ENCODE measurements around the gene MMP25.
"Not testable (repeated sequence)": the region's sequence is repeated elsewhere in the genome, so short reads cannot be mapped to it uniquely, and the experiment has no call there.

Gene MMP25

DNA sequence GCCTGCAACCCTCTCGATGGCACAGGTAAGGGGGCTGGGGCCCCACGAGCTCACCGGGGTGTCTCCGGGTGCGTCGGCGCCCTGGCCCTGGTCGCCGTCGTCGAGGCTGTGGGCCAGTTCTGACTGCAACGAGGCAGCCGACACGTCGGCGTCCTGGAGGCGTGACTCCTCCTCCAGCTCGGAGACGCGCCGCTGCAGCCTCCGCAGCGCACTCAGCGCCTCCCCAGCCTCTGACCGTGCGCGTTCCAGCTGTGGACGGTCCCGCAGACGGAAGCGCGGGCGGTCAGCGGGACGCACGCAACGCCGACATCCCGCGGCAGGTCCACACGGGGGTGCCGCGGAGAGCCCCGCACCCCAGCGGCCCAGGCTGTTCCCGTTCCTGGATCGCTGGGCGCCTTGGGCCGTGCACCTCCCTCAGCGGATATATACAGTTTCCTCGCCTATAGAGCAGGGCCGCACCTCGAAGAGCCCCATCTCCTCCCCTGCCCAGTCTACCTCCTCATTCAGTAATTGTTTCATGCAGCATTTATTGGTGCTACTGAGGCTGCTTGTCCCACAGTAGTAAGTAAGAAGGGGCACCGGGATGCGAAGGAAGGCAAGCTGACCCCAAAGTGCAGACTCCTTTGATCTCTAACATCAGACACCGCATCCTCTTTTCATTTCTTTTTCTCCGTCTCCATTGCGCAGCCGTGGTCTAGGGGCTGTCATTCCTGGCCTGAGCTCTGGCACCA is 16.7 kb upstream of the MMP25 start:
- DNase-seq (ENCODE audit: low read depth): no peak

DNA sequence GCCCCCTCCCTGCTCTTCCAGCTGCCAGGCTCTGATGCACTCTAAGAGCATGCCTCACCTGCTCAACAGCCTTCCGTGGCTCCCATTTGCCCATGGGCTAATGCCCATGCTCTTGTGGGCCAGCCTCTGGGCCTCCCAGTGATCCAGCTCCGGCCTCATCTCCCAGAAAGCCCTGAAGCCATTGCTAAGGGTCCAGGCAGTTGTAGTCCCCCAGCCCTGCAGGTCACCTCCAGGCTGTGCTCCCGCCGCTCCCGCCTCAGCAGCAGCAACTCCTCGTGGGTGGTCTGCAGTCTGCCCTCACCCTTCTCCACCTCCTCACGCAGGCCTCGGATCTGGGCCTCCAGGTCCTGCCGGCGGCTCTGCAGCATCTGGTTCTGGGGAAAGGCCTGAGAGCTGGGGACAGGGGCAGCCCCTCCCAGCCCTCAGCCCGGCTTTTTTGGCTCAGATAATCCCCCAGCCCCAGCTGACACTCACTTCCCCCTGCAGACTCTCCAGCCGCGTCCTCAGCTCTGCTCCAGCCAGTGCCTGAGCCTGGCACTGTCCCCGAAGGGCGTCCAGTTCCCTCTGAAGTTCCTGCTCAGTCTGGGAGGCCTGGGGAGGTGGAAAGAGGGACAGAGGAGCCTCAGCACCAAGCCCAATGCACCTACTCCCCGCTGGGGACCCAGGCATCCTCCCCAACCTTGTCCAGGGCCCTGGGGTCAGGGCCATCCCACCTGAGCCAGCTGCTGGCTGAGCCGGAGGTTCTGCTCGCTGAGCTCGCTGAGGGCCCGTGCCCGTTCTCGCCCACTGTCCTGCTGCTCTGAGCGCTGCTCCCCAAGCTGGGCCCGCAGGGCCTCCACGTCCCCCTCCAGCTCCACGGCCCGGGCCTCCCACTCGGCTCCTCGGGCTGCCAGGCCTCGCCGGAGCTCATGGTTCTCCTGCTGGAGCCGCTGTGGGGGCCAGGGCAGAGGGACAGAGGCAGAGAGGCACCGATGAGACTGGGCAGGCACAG is 15.8 kb upstream of the MMP25 start:
- DNase-seq (ENCODE audit: low read depth): no peak

DNA sequence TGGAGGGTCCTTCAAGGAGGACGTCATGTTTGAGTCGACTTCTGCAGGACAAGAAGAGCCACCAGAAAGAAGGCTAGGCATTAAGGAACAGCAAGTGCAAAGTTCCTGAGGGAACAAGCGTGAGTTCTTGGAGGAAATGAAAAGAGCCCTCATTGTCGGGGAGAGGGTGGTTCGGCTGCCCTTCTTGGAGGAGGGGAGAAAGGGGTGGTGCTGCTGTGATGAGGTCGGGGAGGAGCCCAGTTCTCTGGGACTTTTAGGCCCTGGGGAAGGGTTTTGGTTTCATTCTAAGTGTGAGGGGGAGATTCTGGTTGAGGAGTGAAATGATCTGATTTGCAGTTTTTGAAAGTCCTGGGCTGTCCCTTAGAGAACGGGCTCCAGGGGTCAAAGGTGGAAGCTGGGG is 13.7 kb upstream of the MMP25 start:
- DNase-seq (ENCODE audit: low read depth): no peak

DNA sequence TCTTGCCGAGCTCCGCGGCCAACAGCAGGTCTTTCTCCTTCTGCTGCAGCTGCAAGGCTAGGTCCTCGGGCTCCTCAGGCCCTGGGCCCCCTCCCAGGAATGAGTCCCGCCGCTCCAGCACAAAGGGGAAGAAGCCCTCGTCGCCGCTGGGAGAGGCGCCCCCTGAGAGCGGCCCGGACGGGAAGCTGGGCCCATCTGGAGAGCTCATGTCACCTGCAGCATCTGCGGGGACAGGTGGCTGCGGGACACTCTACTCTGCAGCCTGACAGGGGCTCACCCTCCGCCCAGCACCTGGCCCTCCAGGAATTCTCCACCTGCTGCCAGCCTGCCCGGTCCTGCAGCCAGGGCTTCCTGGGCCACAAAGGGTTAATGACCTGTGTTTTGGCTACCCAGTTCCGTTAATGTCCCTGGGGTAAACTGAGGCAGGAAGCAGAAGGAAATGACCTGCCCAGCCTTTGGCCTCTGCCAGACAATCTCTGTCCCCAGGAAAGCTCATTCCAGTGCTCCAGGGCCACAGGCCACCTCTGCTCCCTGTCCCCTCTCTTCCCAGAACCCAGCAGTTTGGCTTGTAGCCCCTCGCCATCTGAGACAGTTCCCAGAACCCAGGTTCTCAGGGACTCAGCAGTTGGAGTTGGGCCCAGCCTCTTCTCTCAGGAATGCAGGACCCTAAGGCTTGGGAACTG is 10.9 kb upstream of the MMP25 start:
- DNase-seq (ENCODE audit: low read depth): no peak

DNA sequence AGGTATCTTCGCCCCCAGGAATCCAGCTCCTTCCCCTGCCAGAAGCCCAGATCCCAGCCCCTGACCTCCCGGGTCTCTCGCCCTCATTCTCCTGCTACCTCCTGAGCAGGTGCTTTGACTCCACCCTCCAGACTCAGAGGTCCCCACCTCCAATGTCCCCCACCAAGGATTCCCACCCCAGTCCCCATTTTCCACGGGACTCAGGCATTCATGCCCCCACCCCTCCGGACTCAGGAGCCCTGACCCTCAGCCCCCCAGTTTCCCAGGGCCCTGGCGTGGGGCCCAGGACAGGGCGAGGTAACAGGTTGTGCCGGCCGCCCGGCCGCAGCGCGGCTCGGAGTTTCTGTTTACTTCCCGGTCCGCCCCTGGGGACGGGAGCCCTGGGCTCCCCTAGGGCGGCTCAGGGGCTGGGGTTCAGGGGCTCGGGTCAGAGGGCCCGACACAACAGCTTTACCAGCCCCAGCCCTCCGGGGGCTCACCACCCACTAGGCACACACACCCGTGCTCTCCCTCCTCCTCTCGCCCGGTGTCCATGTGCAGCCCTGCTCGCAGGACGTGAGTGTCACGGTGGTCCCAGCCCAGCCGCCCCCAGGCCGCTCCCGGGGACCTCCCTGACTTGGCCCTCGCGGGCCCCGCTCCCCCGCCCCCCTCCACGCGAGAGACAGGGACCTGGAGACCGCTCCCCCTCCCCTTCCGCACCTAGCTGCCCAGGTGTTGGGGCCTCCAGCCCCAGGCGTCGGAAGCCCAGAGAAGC is 10.2 kb upstream of the MMP25 start:
- no peak for DNase-seq (ENCODE audit: low read depth)

DNA sequence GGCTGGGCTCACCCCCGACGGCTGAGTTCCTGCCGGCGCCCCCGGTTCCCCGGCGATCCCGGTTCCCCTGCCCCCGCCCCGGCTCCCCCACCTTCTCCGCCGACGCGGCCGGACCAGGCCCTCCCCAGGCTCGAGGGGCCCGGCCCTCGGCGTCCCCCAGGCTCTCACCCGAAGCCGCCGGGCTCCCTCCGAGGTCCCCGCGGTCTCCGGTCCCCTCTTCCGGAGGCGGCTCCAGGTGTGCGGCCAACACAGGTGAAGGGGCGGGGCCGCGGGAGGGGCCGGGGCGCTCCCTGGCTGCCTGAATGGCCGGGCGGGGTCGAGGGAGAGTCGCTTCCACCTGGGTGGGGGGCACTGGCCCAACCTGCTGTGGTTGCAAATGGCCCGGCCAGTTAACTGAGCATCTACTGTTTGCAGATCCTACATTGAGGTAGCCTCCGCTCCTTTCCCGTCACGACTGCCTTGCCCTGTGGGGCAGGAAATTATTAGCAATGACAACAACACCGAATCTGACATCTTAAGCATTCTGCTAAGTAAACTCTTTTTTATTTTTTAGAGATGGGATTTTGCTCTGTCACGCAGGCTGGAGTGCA is 9.5 kb upstream of the MMP25 start, which contains the start of gene BICDL2:
TSS of gene BICDL2 (minus strand) at position 219 of the 590 bp plus-strand sequence. CDS start 1,448 bp downstream, outside the sequence.
- no peak for DNase-seq (ENCODE audit: low read depth)

DNA sequence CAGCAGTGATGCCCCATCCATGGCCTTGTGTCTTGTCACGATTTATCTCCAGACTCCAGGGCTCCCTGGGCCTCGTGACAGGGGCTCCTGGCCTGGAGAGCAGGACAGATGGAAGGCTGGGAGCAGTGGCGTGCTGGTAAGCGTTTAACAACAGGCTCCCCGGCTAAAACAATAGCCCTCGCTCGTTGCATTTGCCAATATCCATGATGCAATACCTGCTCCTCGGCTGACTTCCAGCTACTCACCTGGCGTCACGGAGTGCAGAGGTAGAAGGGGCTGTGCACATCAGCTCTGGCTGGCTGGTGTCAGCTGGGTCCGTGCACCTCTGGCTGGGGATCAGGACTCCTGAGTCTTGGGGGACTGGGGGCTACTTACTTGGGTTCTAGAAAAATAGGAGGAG is 8.1 kb upstream of the MMP25 start:
- no peak for DNase-seq (ENCODE audit: low read depth)

DNA sequence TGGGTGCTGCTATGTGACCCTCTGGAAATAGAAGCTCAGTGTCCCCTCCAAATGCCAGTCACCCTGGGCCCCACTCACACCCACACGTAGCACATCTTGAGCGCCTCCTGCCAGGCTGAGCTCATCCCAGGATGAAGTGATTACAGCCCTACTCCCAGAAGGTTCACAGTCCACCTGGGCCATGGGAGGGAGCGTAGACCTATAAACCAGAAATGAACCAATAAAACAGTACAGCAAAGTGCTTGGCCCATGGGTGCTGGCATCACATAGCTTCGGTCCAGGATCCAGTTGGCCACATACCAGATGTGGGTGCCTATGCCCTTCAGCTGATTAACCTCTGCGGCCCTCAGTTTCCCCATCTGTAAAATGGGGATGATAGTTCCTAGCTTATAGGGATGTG is 7.5 kb upstream of the MMP25 start:
- DNase-seq (ENCODE audit: low read depth): no peak

DNA sequence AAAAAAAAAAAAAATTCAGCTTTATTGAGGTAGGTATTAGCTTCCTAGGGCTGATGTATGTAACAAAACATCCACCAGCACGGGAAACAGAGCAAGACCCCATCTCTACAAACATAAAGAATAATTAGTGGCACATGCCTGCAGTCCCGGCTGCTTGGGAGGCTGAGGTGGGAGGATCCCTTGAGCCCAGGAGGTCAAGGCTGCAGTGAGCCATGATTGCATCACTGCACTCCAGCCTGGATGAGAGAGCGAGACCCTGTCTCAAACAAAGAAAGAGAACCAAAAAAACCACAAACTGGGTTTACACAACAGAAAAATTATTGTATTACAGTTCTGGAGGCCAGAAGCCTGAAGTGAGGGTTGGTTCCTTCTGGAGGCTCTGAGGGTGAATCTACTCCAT is 4.0 kb upstream of the MMP25 start:
- no peak for DNase-seq (ENCODE audit: low read depth)

DNA sequence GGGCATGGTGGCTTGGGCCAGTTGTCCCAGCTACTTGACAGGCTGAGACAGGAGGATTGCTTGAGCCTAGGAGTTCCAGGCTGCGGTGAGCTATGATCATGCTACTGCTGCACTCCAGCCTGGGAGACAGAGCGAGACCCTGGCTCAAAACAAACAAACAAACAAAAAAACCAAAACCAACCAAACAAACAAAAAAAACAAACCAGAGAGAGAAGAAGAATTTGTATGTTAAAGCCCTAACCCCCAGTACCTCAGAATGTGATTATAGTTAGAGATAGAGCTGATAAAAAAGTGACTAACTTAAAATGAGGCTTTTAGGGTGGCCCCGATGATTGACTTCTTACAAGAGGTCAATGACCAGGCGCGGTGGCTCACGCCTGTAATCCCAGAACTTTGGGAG is 1.7 kb upstream of the MMP25 start:
- DNase-seq (ENCODE audit: low read depth): no peak

DNA sequence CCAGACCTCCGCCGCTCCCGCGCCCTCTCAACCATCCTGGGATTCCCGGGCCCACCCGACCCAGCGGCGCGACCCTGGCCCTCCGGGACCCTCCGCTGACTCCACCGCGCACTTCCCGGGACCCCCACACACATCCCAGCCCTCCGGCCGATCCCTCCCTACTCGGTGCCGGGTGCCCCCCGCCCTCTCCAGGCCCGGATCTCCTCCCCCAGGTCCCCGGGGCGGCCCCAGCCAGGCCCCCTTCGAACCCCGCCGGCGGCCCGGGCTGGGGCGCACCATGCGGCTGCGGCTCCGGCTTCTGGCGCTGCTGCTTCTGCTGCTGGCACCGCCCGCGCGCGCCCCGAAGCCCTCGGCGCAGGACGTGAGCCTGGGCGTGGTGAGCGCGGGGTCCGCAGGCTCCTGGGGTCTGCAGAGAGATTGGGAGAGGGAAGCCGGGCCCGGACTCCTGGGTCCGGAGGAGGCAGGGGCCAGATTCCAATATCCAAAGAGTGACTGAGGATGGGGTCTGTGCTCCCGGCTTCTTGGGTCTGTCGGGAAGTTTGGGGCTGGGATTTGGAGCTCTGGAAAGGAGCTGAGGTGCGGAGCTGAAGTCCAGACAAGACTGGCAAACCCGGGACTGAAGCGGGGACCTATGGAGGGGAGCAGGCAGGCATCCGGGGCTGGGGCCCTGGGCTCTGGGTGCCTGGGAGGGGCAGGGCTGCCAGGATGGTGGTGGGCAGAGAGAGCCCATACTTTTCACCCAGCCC is 453 bp downstream of the MMP25 start:
- DNase-seq (ENCODE audit: low read depth): no peak

DNA sequence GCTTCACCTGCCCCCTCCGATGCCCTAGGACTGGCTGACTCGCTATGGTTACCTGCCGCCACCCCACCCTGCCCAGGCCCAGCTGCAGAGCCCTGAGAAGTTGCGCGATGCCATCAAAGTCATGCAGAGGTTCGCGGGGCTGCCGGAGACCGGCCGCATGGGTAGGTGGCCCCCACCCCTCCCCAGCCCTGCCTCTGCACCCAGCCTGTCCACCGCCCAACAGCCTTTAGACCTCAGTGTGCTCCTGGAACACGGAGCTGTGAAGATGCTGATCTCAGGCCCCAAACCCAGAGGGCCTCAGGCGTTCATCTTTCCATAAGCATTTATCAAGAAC is 993 bp downstream of the MMP25 start:
- no peak for DNase-seq (ENCODE audit: low read depth)

DNA sequence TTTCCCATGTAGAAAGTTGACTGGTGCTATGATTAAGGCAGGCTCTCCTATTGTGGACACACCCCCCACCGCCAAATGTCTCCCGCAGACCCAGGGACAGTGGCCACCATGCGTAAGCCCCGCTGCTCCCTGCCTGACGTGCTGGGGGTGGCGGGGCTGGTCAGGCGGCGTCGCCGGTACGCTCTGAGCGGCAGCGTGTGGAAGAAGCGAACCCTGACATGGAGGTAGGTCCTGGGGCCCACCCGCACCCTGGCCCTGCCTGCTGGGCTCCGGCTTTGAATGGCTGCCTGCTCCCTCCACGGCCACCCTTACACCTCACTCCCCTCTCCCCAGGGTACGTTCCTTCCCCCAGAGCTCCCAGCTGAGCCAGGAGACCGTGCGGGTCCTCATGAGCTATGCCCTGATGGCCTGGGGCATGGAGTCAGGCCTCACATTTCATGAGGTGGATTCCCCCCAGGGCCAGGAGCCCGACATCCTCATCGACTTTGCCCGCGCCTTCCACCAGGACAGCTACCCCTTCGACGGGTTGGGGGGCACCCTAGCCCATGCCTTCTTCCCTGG is 3.6 kb downstream of the MMP25 start:
- no peak for DNase-seq (ENCODE audit: low read depth)

DNA sequence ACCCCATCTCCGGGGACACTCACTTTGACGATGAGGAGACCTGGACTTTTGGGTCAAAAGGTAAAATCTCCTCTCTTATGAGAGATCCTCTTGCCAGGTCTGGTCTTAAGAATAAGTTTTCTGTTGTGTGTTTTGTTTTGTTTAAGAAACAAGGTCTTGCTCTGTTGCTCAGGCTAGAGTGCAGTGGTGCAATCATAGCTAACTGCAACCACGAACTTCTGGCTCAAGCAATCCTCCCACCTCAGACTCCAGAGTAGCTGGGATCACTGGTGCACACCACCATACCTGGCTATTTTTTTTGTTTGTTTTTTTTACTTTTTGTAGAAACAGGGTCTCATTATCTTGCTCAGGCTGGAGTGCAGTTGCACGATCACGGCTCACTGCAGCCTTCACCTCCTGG is 4.1 kb downstream of the MMP25 start:
- no peak for DNase-seq (ENCODE audit: low read depth)

DNA sequence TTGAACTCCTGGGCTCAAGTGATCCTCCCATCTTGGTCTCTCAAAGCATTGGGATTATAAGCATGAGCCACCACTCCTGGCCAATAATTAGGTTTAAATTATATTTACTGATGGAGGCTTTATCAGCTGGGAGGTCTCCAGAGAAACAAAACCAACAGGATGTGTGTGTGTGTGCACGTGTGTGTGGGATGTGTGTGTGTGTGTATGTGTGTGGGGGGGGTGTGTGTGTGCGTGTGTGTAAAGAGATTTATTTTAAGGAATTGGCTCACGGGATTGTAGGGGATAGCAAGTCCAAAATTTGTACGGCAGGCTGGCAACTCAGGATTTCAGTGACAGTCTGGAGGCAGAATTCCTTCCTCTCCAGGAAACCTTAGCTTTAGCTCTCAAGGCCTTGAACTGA is 4.6 kb downstream of the MMP25 start:
- DNase-seq (ENCODE audit: low read depth): no peak

DNA sequence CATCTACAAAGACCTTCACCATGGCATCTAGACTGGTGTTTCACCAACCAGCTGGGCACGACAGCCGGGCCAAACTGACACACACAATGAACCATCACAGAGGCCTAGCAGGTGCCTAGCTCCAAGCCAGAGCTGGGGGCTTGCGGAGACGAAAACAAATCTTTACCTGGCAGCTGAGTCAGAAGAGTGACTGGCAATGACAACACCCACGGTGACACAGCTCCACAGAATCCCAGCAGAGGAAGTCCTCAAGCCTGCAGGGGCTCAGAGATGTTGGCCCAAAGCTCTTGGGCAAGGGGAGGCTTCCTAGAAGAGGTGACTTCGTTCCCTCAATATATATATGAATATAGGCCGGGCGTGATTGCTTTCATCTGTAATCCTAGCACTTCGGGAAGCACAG is 5.1 kb downstream of the MMP25 start:
- DNase-seq (ENCODE audit: low read depth): no peak

DNA sequence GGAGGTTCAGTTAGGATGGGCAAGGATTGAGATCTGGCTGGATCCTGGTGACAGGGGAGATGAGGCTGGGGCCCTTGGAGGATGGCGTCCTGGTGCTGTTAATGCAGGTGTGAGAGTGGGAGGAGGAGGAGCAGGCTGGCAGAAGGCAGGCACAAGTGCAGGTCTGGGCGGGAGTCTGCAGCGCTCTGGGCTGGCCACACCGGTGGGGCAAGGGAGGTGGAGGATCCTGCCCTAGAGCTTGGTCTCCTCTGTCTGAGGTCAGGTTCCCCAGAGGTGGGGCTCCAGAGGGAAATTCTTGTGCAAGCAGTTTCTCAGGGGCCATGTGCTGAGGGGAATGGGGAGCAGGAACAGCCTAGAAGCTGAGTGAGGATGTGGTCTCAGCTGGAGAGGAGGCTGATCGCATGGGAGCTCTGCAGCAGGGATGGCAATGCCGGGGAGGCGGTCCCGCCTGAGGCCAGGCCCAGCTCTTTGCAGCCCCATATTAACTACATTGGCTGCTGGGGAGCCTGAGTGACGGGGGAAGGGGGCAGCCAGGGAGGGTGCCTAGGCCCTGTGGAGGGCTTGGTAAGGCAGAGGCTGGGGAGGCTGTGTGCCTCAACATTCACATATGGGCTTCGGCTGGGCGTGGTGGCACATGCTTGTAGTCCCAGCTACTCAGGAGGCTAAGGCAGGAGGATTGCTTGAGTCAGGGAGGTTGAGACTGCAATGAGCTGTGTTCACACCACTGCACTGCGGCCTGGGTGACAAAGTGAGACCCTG is 6.4 kb downstream of the MMP25 start:
- DNase-seq (ENCODE audit: low read depth): not testable (repeated sequence)

DNA sequence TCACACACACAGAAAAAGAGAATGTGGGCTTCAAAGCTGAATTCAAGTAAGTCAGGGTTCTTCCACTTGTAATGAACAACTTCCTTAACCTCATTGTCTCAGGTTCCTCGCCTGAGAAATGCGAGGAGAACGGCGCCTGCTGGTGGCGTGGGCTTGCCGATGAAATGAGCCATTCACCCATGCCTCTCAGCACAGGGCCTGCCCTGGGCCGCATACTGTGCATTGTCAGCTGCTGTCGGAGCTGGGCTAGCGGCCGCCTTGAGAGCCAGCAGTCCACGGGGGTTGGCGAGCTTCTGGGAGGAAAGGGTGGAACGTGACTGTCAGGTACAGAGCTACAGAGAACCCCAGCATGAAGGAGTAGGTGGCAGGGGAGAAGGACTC is 7.0 kb downstream of the MMP25 start:
- not testable (repeated sequence) for DNase-seq (ENCODE audit: low read depth)

DNA sequence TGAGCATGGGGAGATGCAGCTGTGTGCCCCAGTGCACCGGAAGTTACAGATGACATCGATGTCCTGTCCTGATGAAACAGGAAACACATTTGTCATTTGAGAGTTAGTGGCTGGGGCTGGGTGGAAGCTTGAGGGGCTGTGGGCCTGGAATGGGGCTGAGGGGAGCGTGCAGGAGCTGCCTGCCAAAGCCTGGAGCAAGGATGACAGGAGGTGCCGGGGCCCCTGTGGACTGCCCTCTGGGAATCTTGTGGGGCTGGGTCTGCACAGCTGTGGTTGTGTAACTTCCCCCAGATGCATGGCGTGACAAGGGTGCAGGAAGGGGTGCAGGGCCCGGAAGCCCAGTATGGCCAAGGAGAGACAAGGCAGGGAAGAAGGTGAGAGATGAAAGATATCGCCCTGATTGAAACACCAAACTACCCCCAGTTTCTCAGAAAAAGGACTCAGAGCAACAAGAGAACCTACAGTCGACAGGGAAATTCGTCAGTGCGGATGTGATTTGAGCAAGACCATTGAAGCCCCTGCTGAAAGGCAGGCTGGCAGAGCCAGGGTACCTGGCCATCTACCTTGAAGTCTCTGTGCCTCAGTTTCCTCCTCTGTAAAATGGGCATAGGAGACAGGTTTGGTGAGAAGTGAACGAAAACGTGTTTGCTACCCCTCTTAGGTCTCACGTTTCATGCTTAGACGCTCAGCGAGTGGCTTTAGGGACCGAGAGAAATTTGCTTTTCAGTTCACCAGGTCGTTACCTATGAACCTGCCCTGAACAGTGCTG is 8.8 kb downstream of the MMP25 start:
- no peak for DNase-seq (ENCODE audit: low read depth)
